ENCODE measurements around the gene DYNC1LI1.
"Not testable (repeated sequence)": the region's sequence is repeated elsewhere in the genome, so short reads cannot be mapped to it uniquely, and the experiment has no call there.

Gene DYNC1LI1

GRCh38 chr3:32578669-32579068 is 8.0 kb upstream of the DYNC1LI1 start:
- not testable (repeated sequence) for DNase-seq

GRCh38 chr3:32577581-32578556 is 7.2 kb upstream of the DYNC1LI1 start:
- DNase-seq, result peak; percentile 25 to 49

GRCh38 chr3:32577174-32577573 is 6.5 kb upstream of the DYNC1LI1 start:
- no peak for DNase-seq

- no peak for DNase-seq
Measured at GRCh38 chr3:32575451-32576113, 4.9 kb upstream of the DYNC1LI1 start.

DNA sequence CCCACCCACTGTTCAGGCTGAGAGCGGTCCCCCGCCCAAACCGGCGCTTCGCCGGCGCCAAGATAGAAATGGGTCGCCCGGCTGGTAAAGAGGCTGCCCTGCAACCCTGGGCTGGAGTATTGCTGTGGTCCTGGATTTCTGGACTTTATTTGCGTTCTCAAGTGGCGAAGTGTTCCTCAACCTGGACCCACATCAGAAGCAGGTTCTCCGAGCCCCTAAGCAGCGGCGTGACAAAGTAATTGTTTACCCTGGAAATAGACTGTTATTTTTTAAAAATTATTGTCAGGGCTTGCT is 481 bp upstream of the DYNC1LI1 start:
- DNase-seq, result no peak

DNA sequence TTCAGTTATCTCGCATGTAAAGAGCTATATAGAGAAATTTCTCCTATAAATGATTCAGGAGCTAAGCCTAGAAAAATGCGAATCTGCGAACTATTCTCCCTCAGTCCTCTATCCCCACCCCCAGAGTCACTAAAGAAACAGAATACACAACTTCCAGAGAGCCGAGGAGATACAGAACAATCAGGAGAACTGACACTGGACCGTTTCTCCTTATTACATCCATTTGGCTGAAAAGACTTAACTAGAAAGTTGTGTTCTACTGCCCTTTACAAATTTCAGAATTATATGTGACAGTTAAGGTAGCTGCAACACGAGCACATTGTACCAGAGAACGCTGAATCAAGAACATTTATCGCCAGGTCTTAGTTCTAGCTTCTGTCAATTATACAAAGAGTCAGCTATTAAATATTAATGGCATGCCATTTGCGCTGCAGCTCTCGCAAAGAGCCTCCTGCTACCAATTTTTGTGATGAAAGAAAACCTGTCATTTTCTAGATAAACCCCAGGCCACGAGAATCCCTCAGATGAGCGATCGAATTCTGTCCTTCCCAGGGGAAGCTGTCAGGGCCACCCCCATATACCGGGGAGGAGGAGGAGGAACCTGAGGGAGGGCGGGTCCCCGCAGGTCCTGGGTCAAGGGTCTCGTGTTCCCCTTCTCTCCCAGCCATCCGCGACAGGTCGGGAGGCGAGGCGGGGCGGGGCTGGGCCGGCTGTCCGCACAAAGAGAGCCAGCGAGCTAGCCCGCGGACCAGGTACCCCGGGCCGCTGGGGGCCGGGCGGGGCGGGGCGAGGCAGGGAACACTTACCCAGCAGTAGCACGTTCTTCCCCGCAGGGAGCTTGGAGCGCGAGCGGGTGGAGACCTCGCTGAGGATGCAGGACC is 878 bp downstream of the DYNC1LI1 start:
- peak; percentile 32 to 39 for DNase-seq

DNA sequence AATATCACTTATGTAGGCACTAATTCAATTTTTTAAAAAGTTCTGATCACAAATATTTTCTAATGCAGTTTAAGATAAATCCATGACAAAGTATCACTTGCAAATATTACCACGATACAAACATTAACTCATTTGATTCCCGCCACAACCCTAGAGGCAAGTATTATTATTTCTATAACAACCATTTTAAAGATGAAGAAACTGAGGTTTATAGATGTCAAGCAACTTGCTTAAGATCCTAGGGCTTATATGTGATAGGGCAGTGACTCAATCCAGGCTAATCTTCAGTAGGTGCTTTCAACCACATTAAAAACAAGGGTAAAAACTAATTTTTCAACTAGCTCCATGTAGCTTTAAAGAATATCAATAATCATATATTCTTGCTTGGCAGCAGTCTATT is 1.7 kb downstream of the DYNC1LI1 start:
- peak in 1 of 2 donors; percentile 6 for DNase-seq

GRCh38 chr3:32564195-32564594 is 6.5 kb downstream of the DYNC1LI1 start:
- no peak for DNase-seq

DNA sequence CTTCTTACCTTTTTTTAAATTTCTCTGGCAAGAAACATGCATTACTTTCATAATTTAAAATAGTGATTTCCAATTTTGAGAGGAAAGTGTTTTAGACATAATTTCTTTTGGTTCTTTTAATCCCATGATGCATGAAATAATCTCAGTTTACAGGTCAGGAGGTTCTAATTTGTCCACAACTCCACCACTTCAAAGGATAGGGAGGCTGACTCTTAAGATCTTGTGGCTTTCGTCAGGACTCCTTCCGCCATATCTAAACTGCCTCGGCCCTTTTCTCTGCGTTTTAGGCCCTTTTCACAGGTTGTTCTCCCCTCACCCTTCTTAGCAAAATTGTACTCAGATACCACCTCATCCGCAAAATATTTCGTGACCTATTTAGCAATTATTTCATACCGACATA is 8.0 kb downstream of the DYNC1LI1 start:
- DNase-seq, result no peak

DNA sequence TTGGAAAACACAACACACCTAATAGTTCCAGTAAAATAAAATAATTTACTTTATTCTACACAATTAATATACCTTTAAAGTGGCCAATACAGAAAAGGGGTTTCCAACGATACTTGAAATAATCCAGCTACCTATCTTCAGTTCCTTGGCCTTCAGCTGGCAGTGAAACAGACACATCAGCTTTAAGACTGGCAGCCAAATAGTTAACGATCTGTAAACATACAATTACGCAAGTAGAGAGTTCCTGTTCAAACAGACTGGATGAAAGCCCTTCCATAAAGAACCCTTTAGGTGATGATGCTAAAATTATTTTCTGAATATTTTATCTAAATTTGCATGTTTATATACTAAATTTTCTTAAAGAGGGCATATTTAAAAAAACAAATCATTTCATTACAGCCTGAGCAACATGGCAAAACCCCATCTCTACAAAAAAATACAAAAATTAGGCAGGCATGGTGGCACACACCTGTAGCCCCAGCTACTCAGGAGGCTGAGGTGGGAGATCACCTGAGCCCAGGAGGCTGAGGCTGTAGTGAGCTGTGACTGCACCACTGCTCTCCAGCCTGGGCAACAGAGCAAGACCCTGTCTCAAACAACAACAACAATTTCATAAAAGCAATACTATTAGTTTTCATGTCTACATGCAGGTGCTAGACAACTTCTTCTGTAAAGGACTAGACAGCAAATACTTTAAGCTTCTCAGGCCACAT is 12.9 kb downstream of the DYNC1LI1 start:
- DNase-seq, result no peak

DNA sequence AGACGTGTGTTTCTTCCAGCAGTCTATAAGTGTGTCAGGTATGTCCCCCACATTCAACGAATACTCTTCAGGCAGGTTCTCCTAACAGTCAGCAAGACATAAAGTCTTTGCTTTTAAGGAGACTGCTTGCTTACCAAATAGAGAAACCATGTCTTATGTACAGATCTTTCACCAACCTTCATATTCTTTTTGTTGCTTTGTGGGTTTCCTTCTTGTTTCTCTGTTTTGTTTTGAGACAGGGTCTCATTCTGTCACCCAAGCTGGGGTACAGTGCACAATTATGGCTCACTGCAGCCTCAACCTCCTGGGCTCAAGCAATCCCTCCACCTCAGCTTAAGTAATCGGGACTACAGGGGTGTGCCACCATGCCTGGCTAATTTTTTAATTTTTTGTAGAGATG is 14.3 kb downstream of the DYNC1LI1 start:
- DNase-seq, result no peak

DNA sequence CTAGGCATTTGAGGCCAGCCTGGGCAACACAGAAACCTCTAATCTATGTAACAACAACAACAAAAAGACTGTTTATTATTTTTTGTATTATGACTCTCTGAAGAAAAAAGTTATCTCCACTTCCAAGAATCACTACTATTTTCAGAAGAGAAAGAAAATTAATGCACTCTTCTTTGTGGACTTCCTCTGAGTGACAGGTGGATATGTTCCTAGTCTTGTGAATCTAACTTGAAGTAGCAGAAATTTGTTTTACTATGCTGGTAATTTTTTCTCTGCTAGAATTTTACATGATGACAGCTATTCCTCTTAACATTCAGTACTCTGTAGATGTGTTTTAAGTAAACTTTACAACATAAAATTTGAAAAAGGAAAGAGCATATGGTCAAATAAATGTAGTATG is 16.7 kb downstream of the DYNC1LI1 start:
- DNase-seq, result no peak

DNA sequence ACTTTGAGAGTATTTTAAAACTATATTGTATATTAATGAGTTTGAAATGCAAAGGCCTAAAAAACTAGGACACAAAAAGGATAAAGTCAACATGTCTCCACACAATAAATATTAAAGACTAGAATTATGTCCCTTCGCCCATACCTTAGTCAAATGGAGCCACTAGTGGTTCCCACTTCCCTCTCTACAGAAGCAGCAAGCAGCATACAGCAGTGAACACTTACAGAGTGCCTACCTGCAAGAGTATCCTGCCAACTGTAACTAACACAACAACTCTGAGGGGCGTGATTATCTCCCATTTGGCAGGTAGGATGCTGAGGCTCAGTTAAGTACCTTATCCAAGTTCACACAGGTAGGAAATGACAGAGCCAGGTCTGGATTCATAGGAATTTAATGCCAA is 17.2 kb downstream of the DYNC1LI1 start:
- no peak for DNase-seq

DNA sequence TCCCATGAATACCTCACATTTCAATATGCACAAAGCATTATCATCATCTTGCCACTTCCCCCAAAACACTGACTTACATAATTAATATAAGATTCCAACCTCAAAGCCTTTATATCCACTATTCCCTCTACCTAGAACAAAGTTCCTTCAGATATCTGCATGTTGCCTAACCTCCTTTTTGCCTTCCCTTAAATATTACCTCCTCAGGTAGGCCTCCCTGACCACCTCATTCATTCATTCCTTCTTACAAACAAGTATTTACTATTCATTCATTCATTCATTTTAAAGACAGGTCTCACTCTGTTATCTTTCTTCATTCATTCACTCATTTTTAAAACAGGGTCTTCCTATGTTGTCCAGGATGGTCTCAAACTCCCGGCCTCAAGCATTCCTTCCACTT is 18.6 kb downstream of the DYNC1LI1 start:
- DNase-seq, result no peak

GRCh38 chr3:32551496-32551895 is 19.2 kb downstream of the DYNC1LI1 start:
- DNase-seq, result no peak

GRCh38 chr3:32551087-32551486 is 19.6 kb downstream of the DYNC1LI1 start:
- no peak for DNase-seq

- DNase-seq, result no peak
Measured at GRCh38 chr3:32545305-32545704, 25.4 kb downstream of the DYNC1LI1 start.

DNA sequence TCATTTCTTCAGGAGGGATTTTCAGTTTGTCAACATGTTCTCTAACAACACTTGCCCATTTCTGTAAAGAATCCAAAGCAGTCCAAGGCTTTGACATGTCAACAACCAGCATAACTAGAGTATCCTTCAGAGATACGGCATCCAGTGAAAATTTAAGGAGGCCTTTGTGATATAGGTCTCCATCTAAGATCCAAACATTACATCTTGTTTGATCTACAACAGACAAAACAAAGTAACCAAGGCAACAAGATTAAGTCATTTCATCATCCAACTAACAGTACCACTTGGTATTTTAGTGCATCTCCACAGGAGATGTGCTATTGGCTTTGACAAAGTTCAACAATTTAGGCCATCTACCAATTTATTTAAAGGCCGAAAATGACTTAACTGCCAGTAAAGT is 25.8 kb downstream of the DYNC1LI1 start:
- no peak for DNase-seq

DNA sequence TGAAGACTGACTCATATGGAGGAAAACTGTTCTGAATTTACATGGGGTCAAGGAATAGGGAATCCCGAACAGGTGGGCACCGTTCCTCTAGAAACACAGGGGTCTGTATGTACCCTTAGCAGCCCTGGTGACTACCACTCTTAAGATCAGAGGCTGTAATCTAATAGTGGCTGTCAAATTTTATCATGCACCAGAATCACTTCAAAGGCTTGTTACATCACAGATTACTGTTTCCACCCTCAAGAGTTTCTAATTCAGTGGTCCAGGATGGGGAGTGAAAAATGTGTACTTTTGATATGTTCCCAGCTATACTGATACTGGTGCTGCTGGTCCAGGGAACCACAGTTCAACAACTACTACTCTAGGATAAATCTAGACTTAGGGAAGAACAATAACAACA is 27.9 kb downstream of the DYNC1LI1 start:
- DNase-seq, result no peak

- no peak for DNase-seq
Measured at GRCh38 chr3:32540899-32541298, 29.8 kb downstream of the DYNC1LI1 start.

- DNase-seq, result no peak
Measured at GRCh38 chr3:32532434-32532833, 38.2 kb downstream of the DYNC1LI1 start.

DNA sequence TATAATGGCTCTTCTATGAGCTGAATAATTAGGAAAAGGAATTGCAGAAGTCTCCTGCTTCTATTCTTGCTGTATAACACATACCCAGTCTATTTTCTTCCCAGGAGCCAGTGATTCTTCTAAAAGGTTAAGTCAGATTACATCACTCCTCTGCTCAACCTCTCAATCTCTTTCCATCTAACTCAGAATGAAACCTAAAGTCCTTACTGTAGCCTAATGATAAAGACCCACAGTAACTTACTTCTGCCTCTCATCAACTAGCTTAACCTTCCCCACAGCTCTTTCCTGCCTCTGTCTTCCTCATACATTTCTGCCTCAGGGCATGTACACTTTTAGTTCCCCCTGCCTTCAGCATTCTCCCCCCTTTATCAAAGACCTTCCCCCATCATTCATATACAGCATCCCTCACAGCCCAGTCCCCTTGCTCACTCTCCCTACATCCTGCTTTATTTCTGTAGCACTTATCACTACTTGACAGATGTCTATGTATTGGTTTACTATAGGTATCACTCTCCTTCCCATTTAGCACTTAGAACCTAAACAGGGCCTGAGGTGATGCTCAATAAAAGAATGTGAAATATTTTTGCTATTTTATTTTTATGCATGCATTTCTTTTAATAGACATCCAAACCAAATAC is 39.5 kb downstream of the DYNC1LI1 start:
- DNase-seq, result no peak

Measured in CD4-positive, alpha-beta T cell treated with Interleukin-4 for 1 hour (primary cell).